Right cardiac atrium (tissue), 5 donors: Measurements from ENCODE around the gene TOMM40L. TPM values are rescaled to one million over a fixed set of nuclear protein-coding genes. Genes with fewer than 3 reads are reported as not detected.

Experiments
- ATAC-seq, 2 donors: fragments of 200-7000 bp; cut with Tn5 transposase; one replicate each; pipeline versions ENCODE4 v1.8.0 to v1.9.1; 2020; ENCODE audit warnings: moderate library complexity in 2 of 2, mild to moderate bottlenecking in 1 of 2
- DNase-seq, 3 donors: peaks; one replicate each; pipeline ENCODE4 v3.0.0-alpha.2; 2020
- H3K27ac ChIP-seq: one replicate; pipeline ENCODE4 v1.5.1; 2013; ENCODE audit warnings: mild to moderate bottlenecking, low read length, control low read depth, moderate library complexity
- H3K27me3 ChIP-seq: one replicate; pipeline ENCODE4 v1.6.1; 2013; ENCODE audit not compliant: control insufficient read depth, insufficient read depth
- H3K4me1 ChIP-seq: one replicate; pipeline ENCODE4 v1.6.1; 2013; ENCODE audit warnings: low read length; ENCODE audit not compliant: control insufficient read depth, insufficient read depth
- H3K4me3 ChIP-seq: one replicate; pipeline ENCODE4 v1.5.1; 2013; ENCODE audit warnings: low read length, control low read depth
- H3K9me3 ChIP-seq: one replicate; pipeline ENCODE4 v1.6.1; 2013; ENCODE audit warnings: low read length; ENCODE audit not compliant: control insufficient read depth
- WGBS: extraction: QIAGEN DNeasy Blood & Tissue Kit; methylation state at CpG from one replicate; pipeline ENCODE4 v1.1.7; 2013; 5-methylcytosine and 5-hydroxymethylcytosine counted together
- intact Hi-C, 4 donors: fragments of 100-400 bp; cut with DNase I; formaldehyde crosslinking; loops; one replicate each; pipeline versions ENCODE4 v1.11.0 to v1.14.0; 2022 to 2023
- polyA plus RNA-seq: library from polyadenylated mRNA; stranded (reverse); fragments of 200-250 nt; gene quantifications from one replicate; pipeline ENCODE4 v1.2.3, GENCODE V29; 2013
- total RNA-seq, 4 donors: library from RNA; stranded (reverse); fragmentation: NEBNext Ultra II Directional; extraction: Animal tissue kit (Norgen Biotek cat#: 25700); gene quantifications; one replicate each; pipeline ENCODE4 v1.2.1, GENCODE V29; 2021
- donor health status: healthy with polysubstance abuse.
- donor health status: DM: no; HTN: yes; CAD: no.
- donor health status: DM: no; HTN: no; CAD: no.
- donor health status: DM: no; HTN: yes; CAD: no; lungs with severe emphysema.
- donor health status: DM: yes; HTN: yes; CAD: no.

Gene TOMM40L
- total and polyA plus RNA-seq, 5 donors: 27.7 to 42.9 (median 31.9) TPM

- H3K9me3 ChIP-seq: no peaks in the 10 kb centered on the region
- ATAC-seq: no peak
- peak in 2 of 3 donors; percentile 32 to 62 for DNase-seq
- peak overlapping the region; percentile 99 for H3K27ac ChIP-seq
- H3K27me3 ChIP-seq: no peaks in the 10 kb centered on the region
- 43% methylated on average over 11 of the region's 11 CpGs for WGBS
- peak overlapping the region; percentile 39 for H3K4me3 ChIP-seq
- intact Hi-C loops: loop anchor here in 1 of 4 donors (10.0 kb wide), 1 partner anchor 187 kb away; no protein-coding TSS in a partner anchor
- H3K4me1 ChIP-seq: peaks cover 19% of the 10 kb centered on the region
These were observed 28.2 kb upstream of the TOMM40L start for GRCh38 chr1:161197560-161198193.

- 16% methylated on average over 20 of the region's 20 CpGs for WGBS
- intact Hi-C loops: loop anchor here in 1 of 4 donors (10.0 kb wide), 1 partner anchor 186 kb away; no protein-coding TSS in a partner anchor
- H3K9me3 ChIP-seq: no peaks in the 10 kb centered on the region
- H3K27me3 ChIP-seq: no peaks in the 10 kb centered on the region
- H3K4me3 ChIP-seq: peak overlapping the region; percentile 39
- DNase-seq: peak; percentile 70 to 90 (median 87)
- peak overlapping the region; percentile 99 for H3K27ac ChIP-seq
- peaks cover 22% of the 10 kb centered on the region for H3K4me1 ChIP-seq
- ATAC-seq: peak; percentile 4 to 5
These were observed 27.5 kb upstream of the TOMM40L start for GRCh38 chr1:161198194-161198896.

DNA sequence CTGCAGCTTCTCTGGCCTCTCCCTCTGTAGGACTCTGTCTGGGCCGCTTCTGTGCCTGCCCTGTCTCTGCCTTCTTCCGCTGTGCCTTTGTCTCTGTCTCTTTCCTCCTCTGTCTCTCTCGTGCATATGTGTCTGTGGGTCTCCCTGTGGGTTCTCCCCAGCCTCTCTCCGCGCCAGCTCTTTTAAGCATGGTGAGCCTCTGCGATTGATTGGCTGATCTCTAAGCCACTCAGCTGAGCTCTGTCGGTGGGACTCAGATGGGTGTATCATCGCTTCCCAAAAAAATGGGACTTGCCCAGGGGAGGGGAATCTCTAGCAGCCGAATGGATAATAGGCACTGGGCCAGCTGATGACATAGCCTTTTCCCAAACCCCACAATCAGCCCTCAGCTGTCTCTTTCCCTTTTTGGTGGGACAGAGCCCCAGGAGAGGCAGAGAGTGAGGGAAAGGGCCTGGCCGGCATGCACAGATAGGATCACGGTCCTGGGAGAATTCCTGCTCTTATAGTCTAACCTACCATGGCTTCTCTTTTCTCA lies 26.9 kb upstream of the TOMM40L start, which contains the start of gene ADAMTS4:
ADAMTS4 (minus strand) TSS at position 158 of the 535 bp plus-strand sequence. CDS start 427 bp downstream, outside the sequence.
- H3K9me3 ChIP-seq: no peaks in the 10 kb centered on the region
- H3K4me3 ChIP-seq: peak within 1 kb of the TSS; percentile 39
- ATAC-seq (peak; percentile 26 to 62), DNase-seq (peak; percentile 79 to 90 (median 87))
- H3K27ac ChIP-seq: peak within 1 kb of the TSS; percentile 99
- WGBS: 40% methylated on average over 11 of the region's 11 CpGs
- peaks cover 26% of the 10 kb centered on the region for H3K4me1 ChIP-seq
- intact Hi-C loops: loop anchor here in 1 of 4 donors (10.0 kb wide), 1 partner anchor 186 kb away; no protein-coding TSS in a partner anchor
- no peaks in the 10 kb centered on the region for H3K27me3 ChIP-seq

GRCh38 chr1:161199506-161200139 lies 26.2 kb upstream of the TOMM40L start:
- H3K4me3 ChIP-seq: no peak overlapping the region

DNA sequence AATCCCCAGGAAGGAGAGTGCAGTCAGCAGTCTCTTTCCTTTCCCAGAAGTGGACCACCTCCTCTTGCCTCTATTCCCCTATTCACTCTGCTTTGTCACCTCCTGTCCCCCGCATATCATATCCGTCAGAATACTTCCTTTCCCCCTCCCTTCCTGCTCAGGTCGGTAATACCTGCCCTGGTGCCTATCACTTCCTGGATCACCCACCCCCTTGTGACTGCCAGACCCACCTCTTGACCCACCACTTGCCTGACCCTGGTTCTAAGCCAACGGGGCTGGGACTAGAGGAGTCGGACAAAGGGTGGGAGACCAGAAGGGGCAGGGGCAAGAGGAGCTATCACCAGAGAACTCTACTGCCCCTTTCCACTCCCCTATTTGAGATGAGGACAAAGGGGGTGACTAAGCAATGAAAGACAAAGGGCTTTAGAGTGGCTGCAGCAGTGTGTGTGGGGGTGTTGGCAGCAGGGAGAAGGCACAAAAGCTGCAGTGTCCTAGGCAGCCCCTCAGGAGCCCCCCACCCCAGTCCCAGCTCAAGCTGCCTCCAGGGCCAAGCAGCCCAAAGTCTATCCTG lies 25.4 kb upstream of the TOMM40L start:
- Histone ChIP-seq H3K9me3 (no peaks in the 10 kb centered on the region), H3K4me3 (no peak overlapping the region), H3K27me3 (no peaks in the 10 kb centered on the region), H3K4me1 (peaks cover 26% of the 10 kb centered on the region), H3K27ac (peak overlapping the region; percentile 99)
- DNase-seq (peak in 1 of 3 donors; percentile 53), ATAC-seq (no peak)
- WGBS: 39% methylated on average over 5 of the region's 5 CpGs
- intact Hi-C loops: no loop called here

More at GRCh38 chr1:161199506-161200139, 26.2 kb upstream of the TOMM40L start:
- no peak for ATAC-seq
- H3K4me1 ChIP-seq: peaks cover 26% of the 10 kb centered on the region
- H3K27ac ChIP-seq: peak overlapping the region; percentile 99
- H3K9me3 ChIP-seq: no peaks in the 10 kb centered on the region
- DNase-seq: peak in 1 of 3 donors; percentile 37
- intact Hi-C loops: loop anchor here in 1 of 4 donors (10.0 kb wide), 1 partner anchor 185 kb away; no protein-coding TSS in a partner anchor
- WGBS: 35% methylated on average over 5 of the region's 5 CpGs
- no peaks in the 10 kb centered on the region for H3K27me3 ChIP-seq

GRCh38 chr1:161200992-161201835 lies 24.6 kb upstream of the TOMM40L start:
- peak overlapping the region; percentile 98 for H3K4me3 ChIP-seq
- H3K9me3 ChIP-seq: no peaks in the 10 kb centered on the region
- peak overlapping the region; percentile 99 for H3K27ac ChIP-seq
- ATAC-seq: peak; percentile 48 to 75
- 26% methylated on average over 13 of the region's 13 CpGs for WGBS
- peaks cover 26% of the 10 kb centered on the region for H3K4me1 ChIP-seq
- DNase-seq: peak; percentile 84 to 85 (median 85)
- intact Hi-C loops: no loop called here
- H3K27me3 ChIP-seq: no peaks in the 10 kb centered on the region

DNA sequence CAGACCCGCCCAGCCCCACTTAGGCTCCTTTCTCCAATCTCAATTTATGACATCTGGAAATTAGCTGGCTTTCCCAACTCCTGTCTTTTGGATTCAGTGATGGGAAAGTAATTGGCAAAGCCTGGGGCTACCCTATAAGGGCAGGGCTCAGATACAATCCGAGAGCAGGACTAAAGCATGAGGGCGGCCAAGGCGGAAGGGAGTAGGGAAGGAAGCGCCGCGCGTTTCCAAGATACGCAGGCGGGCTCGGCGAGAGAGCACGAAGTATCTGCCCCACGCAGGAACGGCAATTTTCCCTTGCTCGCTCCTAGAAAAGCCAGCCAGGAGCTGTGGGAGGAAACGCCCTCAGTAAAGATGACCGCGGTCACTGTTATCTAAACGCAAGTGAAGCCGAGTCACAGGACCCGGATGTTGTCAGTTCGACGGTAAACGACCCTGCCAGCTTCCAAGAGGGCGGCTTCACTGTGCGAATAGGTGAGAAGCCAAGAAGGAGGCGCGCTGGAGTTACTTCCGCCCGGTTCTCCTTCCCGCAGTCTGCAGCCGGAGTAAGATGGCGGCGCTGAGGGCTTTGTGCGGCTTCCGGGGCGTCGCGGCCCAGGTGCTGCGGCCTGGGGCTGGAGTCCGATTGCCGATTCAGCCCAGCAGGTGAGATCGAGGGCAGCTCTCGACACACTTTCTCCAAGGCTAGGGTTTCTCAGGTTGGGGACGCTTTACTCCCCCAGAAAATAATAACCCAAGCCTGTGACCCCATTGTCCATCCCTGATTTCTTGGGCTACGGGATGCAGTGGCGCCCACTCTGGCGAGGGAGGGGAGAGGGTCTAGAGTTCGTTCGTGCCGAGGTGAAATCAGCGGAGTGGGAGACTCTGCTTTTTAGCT lies 23.8 kb upstream of the TOMM40L start, which contains the start of gene NDUFS2:
NDUFS2 (plus strand) TSS at position 532 of the 877 bp plus-strand sequence; CDS start at position 551, 19 bp downstream.
- intact Hi-C loops: no loop called here

GRCh38 chr1:161206411-161207140 lies 19.3 kb upstream of the TOMM40L start:
- Histone ChIP-seq H3K4me1 (peaks cover 13% of the 10 kb centered on the region), H3K4me3 (no peak overlapping the region), H3K27me3 (no peaks in the 10 kb centered on the region), H3K27ac (peak overlapping the region; percentile 96), H3K9me3 (no peaks in the 10 kb centered on the region)
- DNase-seq (peak in 2 of 3 donors; percentile 76 to 81), ATAC-seq (peak; percentile 41 to 42)
- 62% methylated on average over 12 of the region's 12 CpGs for WGBS
- intact Hi-C loops: no loop called here

More for the DNA sequence above, 23.8 kb upstream of the TOMM40L start, which contains the start of gene NDUFS2:
- peaks cover 31% of the 10 kb centered on the region for H3K4me1 ChIP-seq
- peak; percentile 98 to 99 (median 98) for DNase-seq
- H3K27me3 ChIP-seq: no peaks in the 10 kb centered on the region
- H3K27ac ChIP-seq: peak within 1 kb of the TSS; percentile 99
- peak within 1 kb of the TSS; percentile 98 for H3K4me3 ChIP-seq
- under 1% methylated on average over 53 of the region's 53 CpGs for whole genome bisulfite sequencing
- H3K9me3 ChIP-seq: no peaks in the 10 kb centered on the region
- peak; percentile 76 to 90 for ATAC-seq
